NCI-H1694 (cell line): ENCODE measurements around the gene ETFBKMT.

Experiments used
- DNase-seq: peaks from one replicate; lab custom pipeline; 2025; lab: John Stamatoyannopoulos, UW

Gene ETFBKMT

GRCh38 chr12:31659087-31659942, at the start of gene ETFBKMT:
ETFBKMT (plus strand) TSS chr12:31659688; CDS start chr12:31661954, 2,266 bp downstream.
- peak; percentile 91 for DNase-seq

DNA sequence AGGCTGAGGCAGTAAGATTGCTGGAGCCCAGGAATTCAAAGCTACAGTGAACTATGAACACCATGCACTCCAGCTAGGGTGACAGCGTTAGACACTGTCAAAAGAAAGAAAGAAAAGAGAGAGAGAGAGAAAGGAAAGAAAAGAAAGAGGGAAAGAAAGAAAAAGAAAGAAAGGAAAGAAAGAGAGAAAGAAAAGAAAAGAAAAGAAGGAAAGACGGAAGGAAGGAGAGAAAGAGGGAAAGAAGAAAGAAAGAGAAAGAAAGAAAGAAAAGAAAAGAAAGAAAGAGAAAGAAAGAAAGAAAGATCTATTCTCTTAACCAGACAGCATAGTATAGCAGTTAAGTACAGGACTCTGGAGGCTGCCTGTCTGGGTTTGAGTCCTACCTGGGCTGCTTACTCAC, 46.7 kb upstream of the ETFBKMT start:
- no peak for DNase-seq

DNA sequence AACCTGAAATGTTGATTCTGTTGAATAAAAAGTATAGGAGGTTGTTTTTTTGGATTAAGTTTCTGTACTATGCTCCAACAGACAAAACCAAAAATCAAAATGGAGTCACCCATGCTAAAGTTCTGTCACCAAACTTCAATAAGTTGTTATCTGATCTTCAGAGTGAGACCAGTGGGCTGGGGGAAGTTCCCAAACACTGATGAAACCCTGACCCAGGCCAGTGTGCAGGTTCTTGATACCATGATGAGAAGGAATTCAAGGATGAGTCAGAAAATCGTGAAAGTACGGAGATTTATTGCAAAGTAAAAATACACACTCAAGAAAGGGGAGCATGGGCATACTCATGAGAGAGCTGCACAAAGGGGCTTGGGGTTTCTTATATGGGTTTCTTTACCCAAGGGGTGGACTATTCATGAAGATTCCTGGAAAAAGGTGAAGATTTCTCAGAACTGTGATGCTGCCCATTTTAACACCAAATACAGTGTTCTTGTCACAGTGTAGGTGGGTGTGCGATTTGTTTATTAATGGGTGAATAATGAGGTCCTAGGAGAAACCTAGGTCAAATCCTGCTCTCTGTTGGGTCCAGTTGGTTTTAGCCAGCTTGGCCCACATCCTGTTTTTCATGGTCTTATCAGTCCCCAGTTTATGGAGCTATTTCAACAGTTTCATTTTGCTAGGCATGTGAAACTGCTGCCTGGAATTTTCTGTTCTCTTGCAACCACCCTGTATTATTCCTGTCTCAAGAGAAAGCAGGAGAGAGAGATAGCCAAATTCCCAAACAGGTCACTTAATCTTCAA, 41.1 kb upstream of the ETFBKMT start:
- DNase-seq: no peak

- DNase-seq: no peak
Observed at GRCh38 chr12:31620311-31620710, 39.2 kb upstream of the ETFBKMT start.

- no peak for DNase-seq
Observed at GRCh38 chr12:31622038-31622437, 37.5 kb upstream of the ETFBKMT start.

- DNase-seq: no peak
Observed at GRCh38 chr12:31626270-31626995, 33.1 kb upstream of the ETFBKMT start.

DNA sequence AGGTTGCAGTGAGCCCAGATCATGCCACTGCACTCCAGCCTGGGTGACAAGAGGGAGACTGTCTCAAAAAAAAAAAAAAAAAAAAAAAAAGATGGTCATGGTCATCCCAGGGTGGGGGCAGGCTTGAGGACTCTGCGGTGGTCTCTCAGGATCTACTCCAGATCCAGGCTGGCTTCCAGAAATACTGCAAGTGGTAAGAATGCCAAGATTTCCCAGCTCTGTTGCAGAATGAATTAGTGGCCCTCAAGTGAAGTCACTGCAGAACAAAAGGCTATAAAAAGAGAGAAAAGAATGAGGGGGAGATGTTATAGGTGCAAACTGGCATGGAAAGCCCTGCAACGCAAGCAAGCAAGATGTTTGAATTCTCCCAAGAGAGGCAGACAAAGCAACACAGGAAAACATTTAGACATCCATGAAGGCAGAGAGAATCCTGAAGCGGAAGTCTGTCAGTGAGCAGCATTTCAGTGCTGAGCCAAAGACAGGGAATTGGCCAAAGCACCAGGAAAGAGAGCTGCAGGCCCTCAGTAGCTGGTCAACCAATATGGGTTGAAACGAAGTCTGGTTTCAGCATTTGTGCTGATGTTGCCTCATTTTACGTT, 31.9 kb upstream of the ETFBKMT start:
- DNase-seq: no peak

GRCh38 chr12:31629756-31630732, 29.4 kb upstream of the ETFBKMT start:
- DNase-seq: no peak

GRCh38 chr12:31631023-31631724, 28.3 kb upstream of the ETFBKMT start:
- no peak for DNase-seq

- DNase-seq: no peak
Observed at GRCh38 chr12:31631809-31632208, 27.7 kb upstream of the ETFBKMT start.

DNA sequence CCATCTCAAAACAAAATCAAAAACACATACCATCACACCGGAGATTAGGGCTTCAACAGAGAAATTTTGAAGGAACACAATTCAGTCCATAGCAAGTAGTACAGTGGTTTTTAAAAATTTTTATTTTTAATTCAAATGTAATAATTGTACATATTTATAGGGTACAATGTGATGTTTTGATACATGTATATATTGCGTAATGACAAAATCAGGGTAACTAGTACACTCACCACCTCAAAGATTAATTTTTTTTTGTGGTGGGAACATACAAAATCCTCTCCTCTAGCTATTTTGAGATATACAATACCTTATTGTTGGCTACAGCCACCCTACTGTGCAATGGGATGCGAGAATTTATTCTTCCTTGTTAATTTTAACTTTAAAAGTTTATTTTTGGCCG, 26.0 kb upstream of the ETFBKMT start:
- DNase-seq: no peak

DNA sequence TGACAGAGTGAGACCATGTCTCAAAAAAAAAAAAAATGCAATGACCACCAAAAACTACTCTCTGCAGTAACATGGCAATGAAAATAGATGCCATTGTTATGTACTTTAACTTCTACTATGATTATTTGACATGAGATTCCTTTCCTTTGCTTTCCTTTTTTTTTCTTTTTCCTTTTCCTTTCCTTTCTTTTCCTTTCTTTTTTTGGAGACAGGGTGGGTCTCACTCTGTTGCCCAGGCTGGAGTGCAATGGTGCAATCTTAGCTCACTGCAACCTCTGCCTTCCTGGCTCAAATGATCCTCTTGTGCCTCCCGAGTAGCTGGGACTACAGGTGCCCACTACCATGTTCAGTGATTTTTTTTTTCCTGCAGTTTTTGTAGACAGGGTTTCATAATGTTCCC, 24.9 kb upstream of the ETFBKMT start:
- no peak for DNase-seq

DNA sequence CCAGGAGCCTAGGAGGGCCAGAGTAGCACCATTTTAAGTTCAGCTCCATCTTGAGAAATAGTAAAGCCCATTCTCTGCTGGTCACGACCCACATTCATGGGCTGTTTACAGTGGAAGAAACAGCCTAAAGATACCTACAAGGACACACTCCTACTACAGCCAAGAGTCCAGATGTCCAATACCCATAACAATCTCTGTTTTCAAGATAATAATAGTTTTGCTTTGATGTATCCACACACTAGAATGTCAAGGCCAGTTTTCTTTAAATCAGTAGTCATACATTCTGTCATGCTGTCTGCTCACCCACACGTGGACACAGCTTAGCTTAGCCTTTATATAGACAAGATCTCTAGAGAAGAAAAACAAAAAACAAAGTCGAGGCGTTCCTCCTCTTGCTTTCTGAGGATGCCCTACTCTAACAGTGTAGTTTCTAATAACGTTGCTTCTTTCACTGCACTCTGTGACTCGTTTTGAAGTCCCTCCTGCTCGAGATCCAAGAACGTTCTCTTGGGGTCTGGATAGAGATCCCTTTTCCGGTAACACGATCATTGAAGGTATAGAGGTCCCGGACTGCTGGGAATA, 17.9 kb upstream of the ETFBKMT start:
- DNase-seq: no peak

GRCh38 chr12:31644536-31644935, 15.0 kb upstream of the ETFBKMT start:
- no peak for DNase-seq

- DNase-seq: no peak
Observed at GRCh38 chr12:31645924-31646323, 13.6 kb upstream of the ETFBKMT start.

DNA sequence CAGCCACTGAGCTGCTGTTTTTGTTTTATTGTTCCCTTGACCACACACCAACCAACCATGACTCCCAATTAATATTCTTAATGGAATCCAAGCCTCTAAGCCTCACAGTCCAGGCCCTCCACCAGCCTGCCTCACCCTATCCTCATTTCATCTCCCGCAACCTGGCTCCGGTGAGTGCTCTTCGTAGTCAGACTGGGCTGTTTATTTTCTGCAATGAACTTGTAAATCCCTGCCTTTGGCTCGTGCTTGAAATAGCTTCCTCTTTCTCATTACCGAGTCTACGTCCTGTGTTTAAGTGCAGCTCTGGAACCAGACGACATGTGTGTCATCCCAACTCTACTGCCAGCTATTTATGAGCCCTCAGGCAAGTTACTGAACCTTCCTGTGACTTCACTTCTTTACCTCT, 12.4 kb upstream of the ETFBKMT start:
- DNase-seq: no peak

GRCh38 chr12:31650918-31651317, 8.6 kb upstream of the ETFBKMT start:
- no peak for DNase-seq

- DNase-seq: peak; percentile 34
Observed at GRCh38 chr12:31651893-31652521, 7.5 kb upstream of the ETFBKMT start.

GRCh38 chr12:31655208-31655607, 4.3 kb upstream of the ETFBKMT start:
- no peak for DNase-seq
